GM21360 (cell line): ENCODE measurements around the gene NT5M.
"Not testable (repeated sequence)": the region's sequence is repeated elsewhere in the genome, so short reads cannot be mapped to it uniquely, and the experiment has no call there.

ENCODE experiments used
- ATAC-seq: cut with Tn5 transposase; IDR thresholded peaks from one replicate; pipeline ENCODE4 v1.9.1; 2021; ENCODE audit warnings: mild to moderate bottlenecking, moderate library complexity; ENCODE audit not compliant: unreplicated experiment

The NT5M gene

DNA sequence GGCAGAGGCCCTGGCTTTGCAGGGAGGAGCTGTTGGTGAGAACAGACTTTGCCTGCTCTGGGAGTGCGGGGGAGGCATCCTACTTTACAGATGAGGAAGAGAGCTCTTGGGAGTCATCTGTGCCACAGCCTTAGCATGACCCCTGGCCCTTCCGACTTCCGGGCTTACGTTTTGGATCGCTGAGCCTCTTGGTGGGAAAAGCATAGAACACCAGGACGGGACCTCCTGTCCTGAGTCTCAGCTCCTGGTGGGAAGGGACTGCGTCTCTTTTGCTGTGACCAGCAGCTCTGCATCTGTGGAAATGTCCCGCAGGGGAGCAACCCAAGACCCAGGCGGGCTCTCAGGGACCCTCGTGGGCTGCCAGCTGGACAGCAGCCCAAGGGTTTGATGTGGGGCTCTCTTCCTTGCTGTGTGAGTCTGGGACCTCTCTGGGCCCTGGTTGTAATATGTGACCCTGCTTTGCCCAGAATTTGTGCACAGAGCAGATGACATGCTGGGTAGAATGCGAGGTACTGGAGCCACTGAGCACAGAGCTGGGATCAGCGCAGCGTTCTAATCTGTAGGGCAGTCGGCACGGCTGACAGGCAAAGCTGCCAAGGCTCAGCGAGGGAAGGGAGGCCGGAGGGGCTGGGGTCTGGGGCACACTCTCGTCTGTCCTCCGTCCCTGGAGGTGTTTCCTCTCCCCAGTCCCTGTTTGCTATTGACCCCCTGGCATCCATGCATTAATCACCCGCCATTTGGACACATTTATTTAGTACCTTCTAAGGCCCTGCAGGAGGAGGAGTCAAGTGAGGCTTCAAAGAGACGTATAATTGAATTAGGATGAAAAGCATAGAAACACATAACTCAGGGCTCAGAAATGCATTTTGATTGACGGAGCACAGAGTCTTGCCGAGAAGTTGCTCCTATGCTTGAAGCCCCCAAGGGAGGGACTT, 64.0 kb downstream of the NT5M start:
- no peak for ATAC-seq

DNA sequence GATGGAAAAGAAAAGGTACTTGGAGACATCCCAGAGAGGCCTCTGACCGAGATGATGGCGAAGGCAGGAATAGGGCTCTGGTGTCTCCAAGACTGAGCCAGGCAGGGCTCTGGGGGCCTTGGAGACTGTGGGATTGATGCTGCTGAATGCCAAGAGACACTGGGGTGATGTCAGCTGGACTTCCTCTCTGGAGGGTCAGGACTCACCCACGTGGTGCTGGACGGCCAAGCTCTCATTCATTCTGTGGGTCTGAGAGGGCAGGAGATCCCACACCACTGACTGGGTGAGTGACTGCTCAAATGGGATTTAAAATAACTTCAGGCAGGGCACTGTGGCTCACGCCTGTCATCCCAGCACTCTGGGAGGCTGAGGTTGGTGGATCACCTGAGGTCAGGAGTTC, 64.8 kb downstream of the NT5M start:
- no peak for ATAC-seq

DNA sequence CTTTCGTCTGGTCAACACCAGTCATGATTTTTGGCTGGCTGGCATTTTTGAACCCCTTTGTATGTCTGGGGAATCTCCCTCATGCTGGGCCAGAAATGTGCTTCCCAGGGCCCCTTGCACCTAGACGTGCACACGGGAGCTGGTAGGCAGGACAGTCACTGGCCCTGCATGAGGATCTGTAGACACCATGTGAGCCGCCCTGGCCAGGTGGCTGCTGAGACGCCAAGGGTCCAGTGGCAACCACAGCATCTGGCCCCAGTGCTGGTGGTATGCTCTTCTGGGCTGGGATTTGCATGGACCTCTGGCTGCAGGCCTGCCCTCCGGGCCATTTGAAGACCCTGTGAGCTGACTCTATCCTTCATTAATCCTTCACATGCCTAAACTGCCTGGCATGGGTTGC, 67.5 kb downstream of the NT5M start:
- ATAC-seq: no peak

DNA sequence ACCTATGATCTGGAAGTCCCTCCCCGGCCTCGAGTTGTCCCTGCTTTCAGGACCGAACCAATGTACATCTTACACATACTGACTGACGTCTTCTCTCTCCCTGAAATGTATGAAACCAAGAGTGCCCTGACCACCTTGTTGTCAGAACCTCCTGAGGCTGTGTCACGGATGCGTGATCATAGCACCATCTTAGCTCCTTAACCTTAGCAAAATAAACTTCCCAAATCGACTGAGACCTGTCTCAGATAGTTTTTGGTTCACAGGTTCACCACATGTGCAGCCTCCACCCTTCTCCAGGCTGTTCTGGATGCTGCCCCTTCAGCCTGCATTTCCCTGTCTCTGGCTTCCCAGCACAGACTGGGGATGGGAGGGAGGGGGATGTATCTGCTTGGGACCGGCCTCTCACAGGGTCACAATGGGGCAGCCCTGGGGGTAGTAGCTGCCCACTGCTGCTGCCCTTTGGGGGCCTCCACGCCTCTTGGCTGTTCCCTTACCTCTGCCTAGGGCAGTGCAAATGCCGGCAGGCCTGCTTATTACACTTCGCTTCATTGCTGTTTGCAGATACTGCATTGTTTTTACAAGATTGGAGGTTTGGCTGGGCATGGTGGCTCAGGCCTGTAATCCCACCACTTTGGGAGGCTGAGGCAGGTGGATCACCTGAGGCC, 69.8 kb downstream of the NT5M start:
- ATAC-seq: no peak

DNA sequence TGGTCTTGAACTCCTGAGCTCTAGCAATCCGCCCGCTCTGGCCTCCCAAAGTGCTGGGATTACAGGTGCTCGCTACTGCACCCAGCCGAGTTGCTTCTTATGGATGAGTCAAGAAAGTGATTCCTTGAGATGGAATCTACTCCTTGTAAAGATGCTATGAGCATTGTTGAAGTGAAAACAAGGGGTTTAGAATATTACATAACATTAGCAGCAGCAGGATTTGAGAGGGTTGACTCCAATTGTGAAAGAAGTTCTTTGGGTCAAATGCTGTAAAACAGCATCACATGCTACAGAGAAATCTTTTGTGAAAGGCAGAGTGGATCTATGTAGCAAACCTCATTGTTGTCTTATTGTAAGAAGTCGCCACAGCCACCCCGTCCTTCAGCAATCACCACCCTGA, 72.7 kb downstream of the NT5M start:
- no peak for ATAC-seq

DNA sequence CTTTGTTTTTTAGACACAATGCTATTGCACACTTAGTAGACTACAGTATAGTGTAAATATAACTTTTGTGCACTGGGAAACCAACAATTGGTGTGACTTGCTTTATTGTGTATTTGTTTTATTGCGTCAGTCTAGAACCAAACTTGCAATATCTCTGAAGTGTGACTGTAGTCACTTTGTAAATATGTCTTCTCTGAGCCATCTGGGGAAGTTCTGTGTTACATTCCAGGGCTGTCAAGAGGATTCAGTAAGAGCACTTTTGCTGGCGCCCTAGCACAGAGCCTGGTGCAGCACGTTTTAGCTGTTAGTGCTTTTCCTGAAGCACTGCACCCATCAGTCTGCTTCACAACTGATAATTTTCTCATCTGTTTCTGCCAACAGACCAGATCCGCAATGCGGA, 73.2 kb downstream of the NT5M start:
- ATAC-seq: no peak

DNA sequence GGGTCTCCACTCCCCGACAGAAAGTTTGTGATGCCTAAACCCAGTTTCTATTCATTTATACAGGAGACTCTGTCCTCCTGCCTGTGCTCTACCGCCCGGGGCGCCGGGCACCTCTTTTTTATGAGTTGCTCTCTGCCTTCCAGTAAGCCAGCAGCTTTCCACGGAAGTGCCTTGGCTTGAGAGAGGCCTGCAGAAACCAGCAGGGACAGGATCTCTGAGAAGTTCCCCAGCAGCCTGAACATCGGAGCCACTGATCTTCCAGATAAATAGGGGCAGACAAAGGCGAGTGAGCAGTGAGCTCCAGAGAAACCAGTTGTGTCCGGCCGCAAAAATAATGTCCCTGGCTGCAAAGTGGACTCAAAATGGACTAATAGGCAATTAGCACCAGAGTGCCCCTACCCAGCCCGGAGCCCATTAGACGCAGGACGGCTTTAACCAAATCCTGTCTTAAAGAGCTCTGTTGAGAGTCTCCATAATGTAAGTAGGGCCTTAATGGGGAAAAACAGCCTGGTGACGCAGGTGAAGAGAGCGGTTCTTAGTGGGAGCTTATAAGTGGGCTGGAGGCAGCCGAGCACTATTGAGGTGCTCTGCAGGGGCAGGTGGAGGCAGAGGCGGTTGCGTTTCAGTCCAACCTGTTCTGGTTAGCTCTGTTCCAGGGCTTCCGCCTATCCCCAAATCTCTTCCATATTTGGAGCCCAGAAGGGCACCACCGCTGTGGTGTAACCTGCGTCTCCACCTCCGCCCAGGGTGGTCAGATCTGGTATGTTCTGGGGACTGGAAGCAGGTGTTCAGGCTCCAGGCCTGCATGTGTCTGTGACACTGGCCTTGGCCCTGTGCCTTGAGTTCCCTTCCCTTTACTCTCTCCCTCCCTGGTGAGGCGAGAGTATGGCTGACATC, 74.1 kb downstream of the NT5M start:
- no peak for ATAC-seq

DNA sequence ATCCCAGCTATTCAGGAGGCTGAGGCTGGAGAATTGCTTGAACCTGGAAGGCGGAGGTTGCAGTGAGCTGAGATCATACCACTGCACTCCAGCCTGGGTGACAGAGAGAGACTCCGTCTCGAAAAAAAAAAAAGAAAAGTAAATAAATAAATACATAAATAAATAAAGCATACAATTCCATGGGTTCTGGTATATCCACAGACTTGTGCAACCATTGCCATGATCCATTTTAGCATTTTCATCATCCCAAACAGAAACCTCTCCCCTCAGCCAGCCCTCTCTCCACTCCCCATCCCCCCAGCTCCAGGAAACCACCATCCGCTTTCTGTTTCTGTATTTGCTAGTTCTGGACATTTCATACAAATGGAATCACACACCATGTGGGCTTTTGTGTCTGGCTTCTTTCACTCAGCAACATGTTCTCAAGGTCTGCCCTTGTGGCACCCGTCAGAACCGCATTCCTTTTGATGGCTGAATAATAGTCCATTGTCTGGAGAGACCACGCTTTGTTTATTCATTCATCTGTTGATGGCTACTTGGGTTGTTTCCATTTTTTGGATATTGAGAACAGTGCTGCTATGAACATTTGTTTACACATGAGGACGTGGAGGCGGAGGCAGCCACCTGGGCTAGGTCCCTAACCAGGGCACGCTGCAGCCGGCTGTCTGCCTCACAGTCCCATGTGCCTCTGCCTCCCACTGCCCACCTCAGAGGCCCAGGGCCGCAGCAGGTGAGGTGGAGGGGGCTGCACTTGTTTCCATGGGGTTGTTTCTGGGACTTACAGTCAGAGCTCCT, 76.2 kb downstream of the NT5M start:
- no peak for ATAC-seq

DNA sequence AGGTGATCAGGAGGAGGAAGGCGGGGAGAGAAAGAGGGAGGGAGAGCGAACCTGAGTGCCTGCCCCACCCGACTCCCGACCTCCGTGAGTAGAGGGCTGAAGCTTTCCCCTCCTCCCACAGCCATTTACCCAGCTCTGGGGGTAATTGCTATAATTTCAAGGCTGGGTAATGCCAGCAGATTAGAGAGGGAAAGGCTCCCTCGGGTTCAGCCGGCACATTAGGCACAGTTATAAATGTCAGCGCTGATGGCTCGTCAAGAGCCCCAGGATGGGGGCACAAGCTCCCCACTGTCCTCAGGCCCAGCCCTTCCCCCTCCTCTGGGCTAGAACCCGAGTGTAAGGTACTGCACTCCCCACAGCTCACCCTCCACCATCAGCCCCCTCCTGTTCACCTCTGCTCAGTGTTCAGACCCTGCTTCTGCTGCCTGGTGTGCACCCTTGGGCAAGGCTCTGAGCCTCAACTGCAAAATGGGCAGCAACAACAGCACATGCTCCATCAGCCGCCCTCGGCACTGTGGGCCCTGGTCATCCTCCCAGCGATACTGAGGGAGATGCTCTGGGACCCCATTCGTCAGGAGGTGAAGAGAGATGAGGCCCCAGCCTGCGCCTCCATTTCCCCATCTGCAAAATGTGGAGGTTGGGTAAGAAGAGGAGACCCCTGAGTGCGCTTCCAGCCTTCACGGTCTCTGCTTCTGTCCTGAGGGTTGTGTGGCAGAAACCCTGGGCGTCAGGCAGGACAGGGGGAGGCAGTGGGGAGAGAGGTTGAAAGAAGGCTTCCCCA, 77.2 kb downstream of the NT5M start:
- ATAC-seq: no peak

DNA sequence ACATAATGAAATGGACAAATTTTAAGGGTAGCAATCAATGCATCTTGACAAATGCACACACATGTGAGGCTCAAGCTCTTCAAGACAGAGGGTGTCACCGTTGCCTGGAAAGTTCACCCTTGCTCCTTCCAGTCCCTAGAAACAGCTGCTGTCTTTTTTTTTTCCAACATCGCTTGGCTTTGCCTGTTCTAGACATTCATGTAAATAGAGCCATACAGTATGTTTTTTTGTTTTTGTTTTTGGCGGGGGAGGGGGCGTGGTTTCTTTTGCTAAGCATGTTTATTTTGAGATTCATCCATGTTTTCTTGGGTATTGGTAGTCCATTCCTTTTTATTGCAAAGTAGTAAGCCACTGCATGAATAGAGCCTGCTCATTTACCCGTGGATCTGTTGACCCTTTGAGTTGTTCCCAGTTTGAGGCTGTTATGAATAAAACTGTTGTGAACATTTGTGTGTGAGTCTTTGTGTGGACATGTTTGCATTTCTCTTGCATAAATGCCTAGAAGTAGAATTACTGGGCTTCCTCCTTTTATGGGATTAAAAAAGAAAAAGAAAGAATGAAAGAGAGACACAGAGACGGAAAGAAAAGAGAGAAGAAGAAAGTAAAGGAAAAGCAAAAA, 78.4 kb downstream of the NT5M start:
- ATAC-seq: no peak

DNA sequence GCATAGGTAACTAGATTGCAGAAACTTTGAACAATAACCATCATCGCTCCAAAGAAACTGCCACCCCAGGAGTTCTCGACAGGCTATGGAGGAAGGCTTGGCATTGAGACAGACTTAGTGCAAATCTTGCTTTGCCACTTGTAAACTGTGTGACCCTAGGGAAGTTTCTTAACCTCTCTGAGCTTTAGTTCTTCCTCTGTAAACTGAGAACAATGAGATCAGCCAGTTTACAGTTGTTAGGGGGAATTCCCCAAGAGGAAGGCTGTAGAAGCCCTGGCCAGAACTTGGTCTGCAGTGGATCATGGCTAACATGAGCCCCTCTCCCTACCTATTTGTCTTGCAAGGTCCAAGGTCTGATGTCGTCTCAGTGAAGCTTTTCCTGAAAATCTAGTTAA, 78.9 kb downstream of the NT5M start:
- ATAC-seq: no peak

DNA sequence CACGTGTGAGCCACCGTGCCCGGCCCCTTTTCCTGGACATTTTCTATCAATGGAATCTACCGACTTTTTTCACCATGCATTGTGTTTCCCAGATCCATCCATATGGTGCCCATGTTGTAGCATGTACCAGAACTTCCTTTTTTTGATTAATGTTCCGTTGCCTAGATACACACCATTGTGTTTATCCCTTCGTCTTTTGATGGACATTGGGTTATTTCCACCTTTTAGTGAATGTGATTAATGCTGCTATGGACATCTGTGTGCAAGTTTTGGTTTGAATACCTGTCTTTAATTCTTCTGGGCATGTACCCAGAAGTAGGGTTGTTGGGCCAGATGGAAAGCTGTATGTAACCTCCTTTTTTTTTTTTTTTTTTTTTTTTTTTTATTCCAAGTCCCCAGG, 79.8 kb downstream of the NT5M start:
- no peak for ATAC-seq

DNA sequence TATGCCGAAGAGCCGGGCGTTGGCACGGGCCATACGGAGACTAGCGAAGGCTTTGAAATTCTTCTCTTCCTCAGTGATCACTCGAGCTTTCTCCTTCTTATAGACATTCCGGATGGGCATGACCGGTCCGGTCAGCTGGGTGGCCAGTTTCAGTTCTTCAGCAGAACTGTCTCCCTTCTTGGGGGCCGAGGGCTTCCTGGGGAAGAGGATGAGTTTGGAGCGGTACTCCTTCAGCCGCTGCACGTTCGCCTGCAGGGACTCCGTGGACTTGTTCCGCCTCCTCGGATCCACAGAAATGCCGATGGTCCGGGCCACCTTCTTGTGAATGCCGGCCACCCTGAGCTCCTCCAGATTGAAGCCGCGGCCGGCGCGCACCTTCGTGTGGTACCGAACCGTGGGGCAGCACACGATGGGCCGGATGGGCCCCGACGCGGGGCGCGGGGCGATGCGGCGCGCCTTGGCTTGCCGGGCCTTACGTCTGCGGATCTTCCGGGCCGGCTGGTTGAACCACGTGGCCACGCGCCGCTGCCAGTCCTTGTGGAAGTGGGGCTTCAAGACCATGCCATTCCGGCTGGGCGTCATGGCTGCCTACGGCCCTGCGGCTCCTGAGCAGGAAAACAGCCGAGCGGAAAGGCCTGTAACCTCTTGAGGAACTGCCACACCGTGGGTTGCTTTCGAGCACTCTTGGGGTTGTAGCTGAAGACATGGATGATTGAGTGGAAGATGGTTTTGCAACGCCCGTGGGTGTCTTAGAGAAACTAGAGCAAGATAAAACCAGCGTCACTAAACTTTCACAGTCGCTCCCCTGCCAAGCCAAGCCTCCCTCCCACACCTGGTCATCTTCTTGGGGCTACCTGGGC, 80.5 kb downstream of the NT5M start:
- ATAC-seq: not testable (repeated sequence)

DNA sequence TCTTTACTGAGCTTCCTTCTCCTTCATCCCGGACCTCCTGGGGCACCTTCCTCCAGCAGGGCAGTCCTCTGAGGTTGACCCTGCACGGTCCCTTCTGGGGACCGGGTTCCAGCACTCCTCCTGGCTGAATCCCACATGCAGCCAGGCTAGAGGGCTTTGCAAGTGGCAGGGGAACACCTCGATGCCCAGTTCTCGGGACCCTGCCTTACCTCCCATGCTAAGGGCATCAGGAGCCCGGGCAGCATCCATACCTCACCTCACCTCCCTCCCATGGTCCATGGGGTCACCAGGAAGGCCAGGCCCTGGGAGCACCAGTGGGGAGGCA, 81.1 kb downstream of the NT5M start:
- ATAC-seq: no peak

DNA sequence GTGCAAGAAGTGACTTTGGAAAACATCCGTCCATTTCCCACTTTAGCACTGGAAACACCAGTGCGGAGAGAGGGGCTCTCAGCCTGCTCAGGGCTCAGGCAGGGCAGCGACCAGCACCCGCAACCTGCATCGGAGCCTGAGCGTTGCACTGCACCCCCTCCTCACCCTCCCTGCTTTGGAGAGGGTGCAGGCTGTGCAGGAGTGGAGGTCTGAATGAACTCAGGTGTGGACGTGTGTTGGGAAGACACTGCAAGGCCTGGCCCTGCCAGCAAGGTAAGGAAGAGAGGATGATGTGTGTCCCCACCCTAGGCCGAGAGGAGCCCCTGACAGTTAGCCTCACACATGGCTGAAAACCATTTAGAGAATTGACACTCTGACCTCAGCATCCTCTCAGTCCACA, 81.8 kb downstream of the NT5M start:
- no peak for ATAC-seq

DNA sequence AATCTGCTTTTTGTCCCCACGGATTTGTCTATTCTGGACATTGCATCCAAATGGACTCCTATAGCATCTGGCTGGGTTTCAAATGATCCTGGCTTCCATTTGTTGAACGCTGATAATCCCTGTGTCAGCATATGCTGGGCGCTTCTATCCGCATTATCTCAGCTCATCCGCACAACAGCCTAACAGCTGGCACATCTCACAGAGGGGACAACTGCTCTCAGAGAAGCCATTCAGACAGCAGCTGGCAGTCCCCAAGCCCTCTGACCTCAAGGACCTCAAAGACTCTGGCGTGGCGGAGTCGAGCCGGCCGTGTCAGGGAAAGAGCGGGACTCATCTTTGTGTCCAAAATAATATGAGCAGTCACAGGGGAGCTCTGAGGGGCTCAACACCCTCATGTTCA, 82.3 kb downstream of the NT5M start:
- ATAC-seq: no peak

DNA sequence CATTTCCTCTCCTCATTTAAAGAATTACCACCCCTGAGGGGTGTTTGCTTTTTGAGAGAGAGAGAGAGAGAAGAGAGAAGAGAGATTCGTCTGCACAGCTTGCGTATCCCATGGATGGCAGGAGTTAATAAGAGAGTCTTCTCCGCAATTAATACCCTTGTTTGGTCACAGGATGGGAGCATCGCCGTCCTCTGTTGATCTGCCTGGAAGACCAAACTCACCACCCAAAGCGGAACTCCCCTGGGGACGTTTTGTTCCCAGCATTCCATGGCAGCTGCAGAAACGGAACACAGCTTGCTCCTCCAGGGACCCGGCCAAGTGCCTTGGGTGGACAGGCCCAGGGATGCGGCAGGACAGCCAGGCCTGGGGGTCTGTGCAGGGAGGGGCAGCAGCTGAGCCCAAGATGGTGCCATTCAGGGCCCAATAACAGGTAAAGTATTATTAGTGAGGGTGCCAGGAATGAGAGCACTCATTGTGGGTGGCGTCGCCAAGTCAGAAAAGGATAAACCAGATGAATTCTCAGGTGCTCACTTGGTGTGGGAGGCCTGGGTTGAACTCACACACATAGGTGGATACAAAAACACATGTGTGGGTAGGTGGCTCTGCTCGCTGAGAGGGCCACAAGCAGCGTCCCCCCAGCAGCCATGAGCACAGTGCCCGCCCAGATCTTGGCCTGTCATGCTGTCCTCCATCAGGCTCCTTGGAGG, 83.1 kb downstream of the NT5M start:
- ATAC-seq: no peak

DNA sequence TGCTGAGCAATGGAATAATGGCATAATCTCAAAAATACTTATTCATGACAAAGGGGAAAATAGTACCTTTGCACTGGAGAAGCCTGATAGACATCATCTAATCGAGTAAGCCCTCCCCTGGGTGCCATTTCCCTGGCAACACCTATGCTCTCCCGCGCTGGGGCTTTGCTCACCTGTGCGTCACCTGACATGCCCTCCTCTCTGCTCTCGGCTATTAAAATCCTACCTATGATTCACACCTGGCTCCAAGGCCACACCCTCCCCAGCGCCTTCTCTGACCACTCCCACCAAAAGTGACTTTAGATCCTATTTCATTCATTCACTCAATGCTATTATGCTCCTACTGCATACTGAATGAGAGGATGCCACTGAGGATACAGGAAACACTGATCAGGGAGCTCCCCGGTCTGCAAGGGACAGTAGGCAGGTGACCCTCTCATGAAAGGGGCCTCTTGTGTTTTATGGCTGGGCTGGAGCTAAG, 83.9 kb downstream of the NT5M start:
- ATAC-seq: no peak
